A549 (cell line): ENCODE data around the gene LRRC3C. TPM values are rescaled to one million over a fixed set of nuclear protein-coding genes. Genes with fewer than 3 reads are reported as not detected.

ENCODE experiments used
- ATAC-seq, 2 experiments: fragments of 200-7000 bp in 1 of 2; fragments of >200 bp in 1 of 2; cut with Nextera tagmentation in 1 of 2; cut with Tn5 transposase in 1 of 2; 3 replicates each; pipeline versions ENCODE4 v1.8.0 to v1.9.1; 2018 to 2020; ENCODE audit warnings: mild to moderate bottlenecking in 1 of 2, moderate library complexity in 1 of 2
- CTCF ChIA-PET: fragments of 300-600 bp; sonication (Branson Sonifier 250); formaldehyde crosslinking; extraction: SDS; loops from one replicate; lab custom pipeline; 2021; ENCODE audit warnings: antibody characterized with exemption, inconsistent platforms; lab: Yijun Ruan, JAX
- POLR2A ChIA-PET: fragments of 350-600 bp; formaldehyde crosslinking; extraction: SDS; loops from one replicate; lab custom pipeline; 2021; ENCODE audit warnings: antibody characterized with exemption, inconsistent platforms; lab: Yijun Ruan, JAX
- DNase-seq, 2 experiments: peaks; one replicate each; pipeline versions ENCODE4 v3.0.0 to v3.0.0-alpha.2; 2011 to 2016; ENCODE audit warnings: low read depth in 1 of 2, low spot score in 1 of 2
- FAIRE-seq: peaks from 2 replicates; lab custom pipeline; 2011; peaks lifted over from hg19 to GRCh38; lab: Jason Lieb, UNC
- H3K27ac ChIP-seq, 2 experiments: fragments of >200 bp; sonication (Bioruptor Twin); formaldehyde crosslinking; 3 replicates each; pipeline ENCODE4 v1.5.1; 2016 to 2017
- H3K4me1 ChIP-seq: fragments of >200 bp; sonication (Bioruptor Twin); formaldehyde crosslinking; 3 replicates; pipeline ENCODE4 v1.6.1; 2016
- H3K4me2 ChIP-seq: fragments of >200 bp; sonication (Bioruptor Twin); formaldehyde crosslinking; 3 replicates; pipeline ENCODE4 v1.6.1; 2016
- H3K4me3 ChIP-seq: fragments of >200 bp; sonication (Bioruptor Twin); formaldehyde crosslinking; 3 replicates; pipeline ENCODE4 v1.5.1; 2016
- H3K9me3 ChIP-seq: fragments of >200 bp; sonication (Bioruptor Twin); formaldehyde crosslinking; 3 replicates; pipeline ENCODE4 v1.6.1; 2016
- BHLHE40 ChIP-seq: IDR thresholded peaks from 2 replicates; pipeline ENCODE4 v1.6.1; 2012; ENCODE audit warnings: low read depth, low read length, inconsistent platforms
- CBX8 ChIP-seq: fragments of 200-600 bp; sonication (generic); IDR thresholded peaks from 2 replicates; pipeline ENCODE4 v1.6.1; 2016
- CEBPB ChIP-seq, 2 experiments: fragments of >200 bp in 1 of 2; sonication (Bioruptor Twin) in 1 of 2; formaldehyde crosslinking in 1 of 2; IDR thresholded peaks; 2 replicates each; pipeline ENCODE4 v1.6.1; 2012 to 2016
- CHD4 ChIP-seq: fragments of 200-600 bp; sonication (generic); IDR thresholded peaks from 2 replicates; pipeline ENCODE4 v1.6.1; 2016; ENCODE audit warnings: antibody characterized with exemption, mild to moderate bottlenecking, borderline replicate concordance
- CTCF ChIP-seq: fragments of >200 bp; sonication (Bioruptor Twin); formaldehyde crosslinking; IDR thresholded peaks from 3 replicates; pipeline ENCODE4 v1.5.1; 2016
- EP300 ChIP-seq, 2 experiments: fragments of >200 bp; sonication (Bioruptor Twin); formaldehyde crosslinking; IDR thresholded peaks; 2 replicates in 1 of 2; 3 replicates in 1 of 2; pipeline ENCODE4 v1.6.1; 2016 to 2017
- FOSL2 ChIP-seq, 2 experiments: fragments of 450-650 bp in 1 of 2; fragments of >200 bp in 1 of 2; sonication (Bioruptor Twin) in 1 of 2; formaldehyde crosslinking; IDR thresholded peaks; 2 replicates each; pipeline versions ENCODE4 v1.5.0 to v1.6.1; 2016 to 2020; ENCODE audit warnings: mild to moderate bottlenecking in 1 of 2, moderate library complexity in 1 of 2
- GATA3 ChIP-seq: IDR thresholded peaks from 2 replicates; pipeline ENCODE4 v1.6.1; 2012; ENCODE audit warnings: borderline replicate concordance
- HDAC2 ChIP-seq: fragments of 200-600 bp; sonication (generic); IDR thresholded peaks from 2 replicates; pipeline ENCODE4 v1.6.1; 2016
- HEYL ChIP-seq: fragments of 250-450 bp; sonication (Bioruptor Pico); IDR thresholded peaks from 2 replicates; pipeline ENCODE4 v1.8.0; 2021; ENCODE audit warnings: mild to moderate bottlenecking, moderate library complexity
- HMGXB4 ChIP-seq: fragments of 250-450 bp; sonication (Bioruptor Pico); IDR thresholded peaks from 2 replicates; pipeline ENCODE4 v1.5.0; 2021; ENCODE audit warnings: mild to moderate bottlenecking, moderate library complexity, borderline replicate concordance
- HOXA7 ChIP-seq: fragments of 250-450 bp; sonication (Bioruptor Pico); IDR thresholded peaks from 2 replicates; pipeline ENCODE4 v1.5.0; 2020; ENCODE audit warnings: mild to moderate bottlenecking, moderate library complexity
- KDM1A ChIP-seq: fragments of 200-600 bp; sonication (generic); IDR thresholded peaks from 2 replicates; pipeline ENCODE4 v1.6.1; 2016; ENCODE audit warnings: low read depth, mild to moderate bottlenecking
- KDM5A ChIP-seq: fragments of 200-600 bp; sonication (generic); IDR thresholded peaks from 2 replicates; pipeline ENCODE4 v1.6.1; 2016; ENCODE audit warnings: antibody characterized with exemption, mild to moderate bottlenecking
- MAFK ChIP-seq: fragments of 450-650 bp; IDR thresholded peaks from 2 replicates; pipeline ENCODE4 v1.6.1; 2014; ENCODE audit not compliant: partially characterized antibody
- MAZ ChIP-seq: fragments of 150-350 bp; IDR thresholded peaks from 2 replicates; pipeline ENCODE4 v1.6.1; 2014; ENCODE audit warnings: antibody characterized with exemption, low read depth, low read length, borderline replicate concordance
- MYC ChIP-seq: IDR thresholded peaks from 2 replicates; pipeline ENCODE4 v1.6.1; 2012; ENCODE audit warnings: mild to moderate bottlenecking, inconsistent platforms, low read length, improper control_type of control experiment, borderline replicate concordance
- NFE2L2 ChIP-seq: fragments of 150-350 bp; conservative IDR thresholded peaks from 2 replicates; pipeline ENCODE4 v1.6.1; 2014; ENCODE audit warnings: low read length
- NPAS2 ChIP-seq: fragments of 250-450 bp; sonication (Bioruptor Pico); IDR thresholded peaks from 2 replicates; pipeline ENCODE4 v1.8.0; 2022; ENCODE audit warnings: mild to moderate bottlenecking, moderate library complexity, borderline replicate concordance
- POLR2A ChIP-seq: IDR thresholded peaks from 2 replicates; pipeline ENCODE4 v1.6.1; 2012; ENCODE audit warnings: mild to moderate bottlenecking, low read length
- POLR2AphosphoS2 ChIP-seq: conservative IDR thresholded peaks from 2 replicates; pipeline ENCODE4 v1.6.1; 2012; ENCODE audit warnings: low read length, improper control_type of control experiment, inconsistent platforms
- RFX5 ChIP-seq: fragments of 450-650 bp; IDR thresholded peaks from 2 replicates; pipeline ENCODE4 v1.7.1; 2014; ENCODE audit warnings: antibody characterized with exemption, mild to moderate bottlenecking, moderate library complexity
- RNF2 ChIP-seq: fragments of 200-600 bp; sonication (generic); IDR thresholded peaks from 2 replicates; pipeline ENCODE4 v1.6.1; 2016; ENCODE audit warnings: low read depth, mild to moderate bottlenecking, antibody characterized with exemption, moderate library complexity, borderline replicate concordance
- SREBF2 ChIP-seq: fragments of 450-650 bp; IDR thresholded peaks from 2 replicates; pipeline ENCODE4 v1.6.1; 2014; ENCODE audit warnings: mild to moderate bottlenecking, moderate library complexity
- USF2 ChIP-seq: fragments of 450-650 bp; IDR thresholded peaks from 2 replicates; pipeline ENCODE4 v1.6.1; 2014; ENCODE audit warnings: antibody characterized with exemption
- ZC3H11A ChIP-seq: fragments of 450-650 bp; IDR thresholded peaks from 2 replicates; pipeline ENCODE4 v1.6.1; 2014; ENCODE audit warnings: antibody characterized with exemption, mild to moderate bottlenecking
- ZFP36 ChIP-seq: fragments of 450-650 bp; IDR thresholded peaks from 2 replicates; pipeline ENCODE4 v1.6.1; 2014; ENCODE audit warnings: borderline replicate concordance; ENCODE audit not compliant: partially characterized antibody
- ZSCAN20 ChIP-seq: fragments of 250-450 bp; sonication (Bioruptor Pico); IDR thresholded peaks from 2 replicates; pipeline ENCODE4 v1.8.0; 2022; ENCODE audit warnings: mild to moderate bottlenecking, moderate library complexity
- WGBS: methylation state at CpG from one replicate; pipeline ENCODE4 v1.1.6; 2017; ENCODE audit errors: missing lambda C conversion rate; 5-methylcytosine and 5-hydroxymethylcytosine counted together
- polyA plus RNA-seq, 4 experiments: library from polyadenylated mRNA; depleted of rRNA in 3 of 4; stranded (reverse); fragments of >200 nt; fragmentation: RNase III in 1 of 4; extraction: RNeasy Plus Mini Kit Qiagen cat#74134 plus additional on column Dnase treatment in 1 of 4; gene quantifications; 2 replicates in 3 of 4; 3 replicates in 1 of 4; pipeline ENCODE4 v1.2.3, GENCODE V29; 2011 to 2017

LRRC3C gene
- polyA plus RNA-seq, 2 of the 4 experiments (the other 2 are of a cell fraction) = not detected

- H3K4me3 ChIP-seq = no peak overlapping the region
- H3K27ac ChIP-seq = no peak overlapping the region
- ChIA-PET POLR2A (interaction anchor here (0.6 to 3.0 kb wide), 2 partner anchors 11 to 18 kb away, joined by 4 to 13 read pairs; partner anchors contain the start of gene PSMD3), CTCF (interaction anchor here (0.7 to 19.9 kb wide), 6 partner anchors 10 to 106 kb away, joined by 3 to 405 read pairs (median 4); partner anchors contain the start of genes GSDMA and PSMD3)
- TF ChIP-seq HMGXB4 (no peak), MYC (no peak), USF2 (no peak), CEBPB (IDR thresholded peaks at IDR 0.05) (no peak), CTCF (no peak), POLR2AphosphoS2 (no peak), NFE2L2 (no peak), POLR2A (no peak), CBX8 (no peak), SREBF2 (no peak), ZFP36 (no peak), EP300 (IDR thresholded peaks at IDR 0.05) (no peak), RNF2 (no peak), HOXA7 (no peak), HEYL (CRISPR knock-in tag) (no peak)
- DNase-seq (no peak), ATAC-seq (peak in 1 of 2 experiments; percentile 2; a peak in 1 of 6 replicates), FAIRE-seq (no peak)
- H3K4me1 ChIP-seq = no peaks in the 10 kb centered on the region
- H3K4me2 ChIP-seq = no peak overlapping the region
- no peaks in the 10 kb centered on the region for H3K9me3 ChIP-seq
- WGBS = 53% methylated on average over 7 of the region's 7 CpGs
These were observed 42.7 kb downstream of the LRRC3C start for GRCh38 chr17:39970157-39970692.

GRCh38 chr17:39971076-39971603 is 43.6 kb downstream of the LRRC3C start:
- Histone ChIP-seq H3K4me2 (no peak overlapping the region), H3K4me3 (no peak overlapping the region)
- TF ChIP-seq KDM1A (no peak), MAFK (no peak), FOSL2 (IDR thresholded peaks at IDR 0.05) (no peak), FOSL2 (CRISPR knock-in tag; IDR thresholded peaks at IDR 0.05) (no peak), ZC3H11A (no peak), POLR2A (no peak), BHLHE40 (no peak), CTCF (no peak), MAZ (no peak), KDM5A (no peak), GATA3 (no peak), RFX5 (no peak), HDAC2 (no peak), CHD4 (no peak), NPAS2 (no peak), ZSCAN20 (no peak)
- TF ChIP-seq, all 56 proteins: peak for 0
- POLR2A ChIA-PET = interaction anchor here (3.0 kb wide), 1 partner anchor 10 kb away, joined by 13 read pairs; the partner anchor contains the start of gene PSMD3
- WGBS = 67% methylated on average over 4 of the region's 4 CpGs
- DNase-seq = no peak
- H3K9me3 ChIP-seq = no peaks in the 10 kb centered on the region
- no peaks in the 10 kb centered on the region for H3K4me1 ChIP-seq
- FAIRE-seq = no peak
- ATAC-seq = peak in 1 of 2 experiments; percentile 8; a peak in 3 of 6 replicates
- CTCF ChIA-PET = interaction anchor here (1.2 to 19.9 kb wide), 4 partner anchors 9 to 105 kb away, joined by 3 to 405 read pairs (median 15); partner anchors contain the start of genes GSDMA and PSMD3
- no peak overlapping the region for H3K27ac ChIP-seq
